Measurements from ENCODE around the gene SENP5. TPM values are rescaled to one million over a fixed set of nuclear protein-coding genes. Genes with fewer than 3 reads are reported as not detected.
"Not testable (repeated sequence)": the region's sequence is repeated elsewhere in the genome, so short reads cannot be mapped to it uniquely, and the experiment has no call there.

SENP5 gene
- total RNA-seq, 3 donors from 2014 or later = 24.3 to 48.1 (median 31.0) TPM

GRCh38 chr3:196942226-196942914, 74.7 kb downstream of the SENP5 start, which contains the start of gene NCBP2:
TSS of gene NCBP2 (minus strand) at chr3:196942528. CDS start at chr3:196942503, 25 bp downstream.
- Histone ChIP-seq H3K9me3 (no peaks in the 10 kb centered on the region), H3K36me3 (ENCODE audit: low read depth) (peaks cover 5% of the 10 kb centered on the region), H3K4me3 (peak within 1 kb of the TSS; percentile 99), H3K4me1 (ENCODE audit: low read depth) (peaks cover 17% of the 10 kb centered on the region)
- ATAC-seq (peak; percentile 95), DNase-seq (peak; percentile 99 to 100 (median 100))
- peak; percentile 76 for TF ChIP-seq CTCF (IDR thresholded peaks at IDR 0.05)
- intact Hi-C loops (cut with DNase I, micrococcal nuclease) = no loop called here

DNA sequence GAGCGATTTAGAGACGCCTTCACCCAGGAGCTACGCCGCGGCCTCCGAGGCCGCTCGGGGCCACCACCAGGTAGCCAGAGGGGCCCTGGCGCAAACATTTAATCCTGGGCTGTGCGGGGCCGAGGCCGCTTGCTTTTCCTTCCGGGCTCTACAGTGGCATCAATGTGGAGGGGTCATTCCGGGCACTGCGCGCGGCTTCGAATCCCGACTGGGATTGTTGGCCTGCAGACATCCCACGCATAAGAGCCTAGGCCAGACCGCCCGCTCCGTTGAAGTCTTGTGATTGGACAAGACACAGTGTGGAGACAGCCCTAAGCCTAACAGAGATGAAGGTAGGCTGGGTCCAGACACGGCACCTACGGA, 75.2 kb downstream of the SENP5 start:
- DNase-seq = peak; percentile 53 to 74 (median 68)
- H3K4me3 ChIP-seq = peak overlapping the region; percentile 99
- no peak for TF ChIP-seq CTCF (IDR thresholded peaks at IDR 0.05)
- peaks cover 5% of the 10 kb centered on the region for H3K36me3 ChIP-seq (ENCODE audit: low read depth)
- intact Hi-C loops (cut with DNase I, micrococcal nuclease) = no loop called here
- H3K4me1 ChIP-seq (ENCODE audit: low read depth) = peaks cover 17% of the 10 kb centered on the region
- ATAC-seq = peak; percentile 34
- H3K9me3 ChIP-seq = no peaks in the 10 kb centered on the region

GRCh38 chr3:196944037-196944790, 76.5 kb downstream of the SENP5 start:
- H3K4me3 ChIP-seq; H3K9me3 ChIP-seq; DNase-seq; intact Hi-C loops (cut with DNase I, micrococcal nuclease); H3K36me3 ChIP-seq (ENCODE audit: low read depth); ATAC-seq: not testable (repeated sequence)
- peaks cover 17% of the 10 kb centered on the region for H3K4me1 ChIP-seq (ENCODE audit: low read depth)

- TF ChIP-seq CTCF (IDR thresholded peaks at IDR 0.05) = no peak
- Histone ChIP-seq H3K36me3 (ENCODE audit: low read depth) (no peaks in the 10 kb centered on the region), H3K9me3 (no peaks in the 10 kb centered on the region), H3K4me1 (ENCODE audit: low read depth) (peaks cover 8% of the 10 kb centered on the region), H3K4me3 (no peak overlapping the region)
- no peak for DNase-seq
- intact Hi-C loops (cut with DNase I, micrococcal nuclease) = no loop called here
- no peak for ATAC-seq
Measured at GRCh38 chr3:196947136-196947859, 79.6 kb downstream of the SENP5 start.

- no peaks in the 10 kb centered on the region for H3K36me3 ChIP-seq (ENCODE audit: low read depth)
- no peak for TF ChIP-seq CTCF (IDR thresholded peaks at IDR 0.05)
Measured at GRCh38 chr3:196947860-196948441, 80.2 kb downstream of the SENP5 start.

More at GRCh38 chr3:196947860-196948441, 80.2 kb downstream of the SENP5 start:
- H3K4me3 ChIP-seq = no peak overlapping the region
- peaks cover 8% of the 10 kb centered on the region for H3K4me1 ChIP-seq (ENCODE audit: low read depth)
- intact Hi-C loops (cut with DNase I, micrococcal nuclease) = no loop called here
- no peaks in the 10 kb centered on the region for H3K9me3 ChIP-seq
- DNase-seq = no peak
- peak; percentile 2 for ATAC-seq
